GM19452 (cell line): ENCODE measurements around the gene RAB3D.
"Not testable (repeated sequence)": the region's sequence is repeated elsewhere in the genome, so short reads cannot be mapped to it uniquely, and the experiment has no call there.

Experiments
- ATAC-seq: cut with Tn5 transposase; IDR thresholded peaks from one replicate; pipeline ENCODE4 v1.9.1; 2021; ENCODE audit not compliant: unreplicated experiment

Gene RAB3D

GRCh38 chr19:11367528-11367927, 28.1 kb upstream of the RAB3D start:
- no peak for ATAC-seq

DNA sequence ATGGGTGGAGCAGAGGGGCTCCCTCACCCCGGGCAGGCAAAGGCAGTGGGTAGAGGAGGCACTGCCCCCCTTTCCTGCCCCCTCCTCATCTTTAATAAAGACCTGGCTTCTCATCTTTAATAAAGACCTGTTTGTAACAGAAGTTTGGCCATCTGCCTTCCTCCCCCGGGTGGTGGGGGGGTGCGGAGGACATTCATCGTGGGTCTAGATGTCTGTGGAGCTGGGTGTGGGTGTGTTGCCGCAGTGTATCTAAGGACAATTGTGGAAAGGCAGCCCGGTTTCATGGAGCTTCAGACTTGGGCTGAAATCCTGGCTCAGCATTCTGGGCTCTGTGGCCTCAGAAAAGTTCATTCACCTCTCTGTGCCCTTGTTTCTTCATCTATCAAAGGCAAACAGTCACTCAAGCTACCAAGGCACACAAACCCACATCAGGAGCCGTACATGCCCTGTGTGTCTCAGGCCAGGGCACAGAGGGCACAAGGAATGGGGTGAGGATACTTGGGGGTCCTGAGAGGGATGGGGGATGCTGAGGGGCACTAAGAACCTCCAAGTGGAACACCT, 26.2 kb upstream of the RAB3D start:
- ATAC-seq = no peak

DNA sequence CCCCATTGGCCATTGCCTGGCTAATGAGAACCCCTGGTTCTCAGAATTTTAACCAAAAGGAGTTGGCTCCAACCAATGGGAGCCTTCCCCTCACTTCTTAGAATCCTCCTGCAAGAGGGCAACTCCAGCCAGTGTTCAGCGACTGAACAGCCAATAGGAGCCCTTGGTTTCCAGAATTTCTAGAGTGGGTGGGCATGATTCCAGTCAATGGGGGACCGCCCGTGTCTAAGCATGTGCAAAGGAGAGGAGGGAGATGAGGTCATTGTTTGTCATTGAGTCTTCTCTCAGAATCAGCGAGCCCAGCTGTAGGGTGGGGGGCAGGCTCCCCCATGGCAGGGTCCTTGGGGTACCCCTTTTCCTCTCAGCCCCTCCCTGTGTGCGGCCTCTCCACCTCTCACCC, 25.5 kb upstream of the RAB3D start:
- no peak for ATAC-seq

DNA sequence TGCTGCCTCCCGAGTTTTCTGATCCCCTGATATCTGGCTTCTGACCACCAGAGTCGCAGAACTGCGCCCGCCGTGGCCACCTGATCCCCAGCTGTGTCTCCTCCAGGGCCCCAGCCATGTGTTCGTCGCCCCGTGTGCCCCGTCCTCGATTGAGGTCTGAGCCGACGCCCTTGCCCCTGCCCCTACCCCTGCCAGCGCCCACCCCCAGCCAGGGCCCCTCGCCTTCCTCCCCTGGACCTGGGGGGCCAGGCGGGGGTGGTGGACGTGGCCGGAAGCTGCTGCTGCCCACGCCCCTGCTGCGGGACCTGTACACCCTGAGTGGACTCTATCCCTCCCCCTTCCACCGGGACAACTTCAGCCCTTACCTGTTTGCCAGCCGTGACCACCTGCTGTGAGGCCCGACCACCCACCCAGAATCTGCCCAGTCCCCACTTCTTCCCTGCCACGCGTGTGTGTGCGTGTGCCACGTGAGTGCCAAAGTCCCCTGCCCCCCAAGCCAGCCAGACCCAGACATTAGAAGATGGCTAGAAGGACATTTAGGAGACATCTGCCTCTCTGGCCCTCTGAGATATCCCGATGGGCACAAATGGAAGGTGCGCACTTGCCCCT, 24.9 kb upstream of the RAB3D start:
- ATAC-seq = no peak

- no peak for ATAC-seq
These were observed 24.4 kb upstream of the RAB3D start for GRCh38 chr19:11363881-11364280.

- no peak for ATAC-seq
These were observed 22.6 kb upstream of the RAB3D start for GRCh38 chr19:11361771-11362731.

GRCh38 chr19:11361037-11361770, 21.7 kb upstream of the RAB3D start:
- ATAC-seq = no peak

DNA sequence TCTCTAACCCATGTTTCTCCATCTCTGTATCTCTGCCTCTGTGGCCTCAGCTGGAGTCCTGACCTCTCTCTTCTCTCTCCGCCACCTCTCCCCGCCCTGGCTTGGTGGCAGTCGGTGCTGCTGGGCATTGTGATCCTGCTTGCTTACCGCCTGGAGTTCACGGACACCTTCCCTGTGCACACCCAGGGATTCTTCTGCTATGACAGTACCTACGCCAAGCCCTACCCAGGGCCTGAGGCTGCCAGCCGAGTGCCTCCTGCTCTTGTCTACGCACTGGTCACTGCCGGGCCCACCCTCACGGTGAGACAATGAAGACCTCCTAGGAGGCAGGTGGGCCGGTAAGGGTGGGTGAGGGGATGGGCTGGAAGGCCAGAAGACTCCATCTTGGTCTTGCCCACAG, 20.0 kb upstream of the RAB3D start:
- ATAC-seq = no peak

DNA sequence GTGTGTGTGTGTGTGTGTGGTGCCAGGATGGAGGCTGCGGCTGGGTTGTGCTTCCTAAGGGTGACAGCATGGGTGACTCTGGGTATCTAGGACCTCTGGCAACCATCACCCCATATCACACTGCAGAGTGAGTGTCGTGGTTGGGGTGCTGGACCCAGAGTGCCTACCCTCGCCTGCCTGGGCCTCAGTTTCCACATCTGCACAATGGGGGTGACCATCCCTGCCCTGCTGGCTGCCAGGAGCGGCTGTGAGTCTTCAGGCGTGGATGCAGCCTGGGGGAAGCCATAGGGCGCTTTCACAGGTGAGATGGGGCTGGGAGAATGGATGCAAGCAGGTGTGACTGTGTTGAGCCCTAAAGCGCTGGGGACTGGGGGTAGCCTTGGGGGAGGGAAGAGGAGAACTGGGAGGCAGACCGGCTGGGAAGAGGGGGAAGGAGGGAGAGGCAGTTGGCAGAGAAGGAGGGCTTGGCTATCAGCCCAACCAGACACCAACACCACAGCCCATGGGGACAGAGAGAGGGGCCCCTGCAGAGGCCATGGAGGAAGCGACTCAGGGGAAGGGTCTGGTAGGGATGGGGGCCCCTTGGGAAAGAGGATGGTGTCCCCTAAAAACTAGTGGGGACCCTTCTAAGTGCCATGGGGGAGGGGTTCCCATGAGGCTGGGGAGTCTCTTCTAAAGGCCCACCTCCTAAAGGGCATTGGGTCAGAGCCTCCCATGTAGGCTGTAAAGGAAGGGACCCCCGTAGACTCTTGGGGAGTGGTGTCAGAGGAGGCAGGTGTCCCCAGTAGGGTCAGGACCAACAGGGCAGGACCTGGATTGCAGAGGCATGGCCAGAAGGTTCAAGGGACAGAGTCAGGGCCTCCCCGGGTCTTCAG, 17.5 kb upstream of the RAB3D start:
- ATAC-seq = no peak

DNA sequence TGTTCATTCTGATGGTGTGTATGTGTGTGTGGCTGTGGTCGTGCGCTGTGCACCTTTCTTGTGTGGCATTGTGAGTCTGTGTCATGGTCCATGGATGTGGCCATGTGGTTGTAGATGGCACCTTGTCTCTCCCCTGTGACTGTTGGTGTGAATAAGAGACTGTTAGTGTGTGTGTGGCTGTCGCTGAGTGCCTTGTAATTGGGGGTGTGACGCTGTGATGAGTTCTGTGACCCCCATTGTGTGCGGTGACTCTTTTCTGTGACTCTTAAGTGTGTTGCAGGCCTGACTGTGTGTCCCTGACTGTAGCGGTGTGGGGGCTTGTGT, 16.6 kb upstream of the RAB3D start:
- no peak for ATAC-seq

GRCh38 chr19:11355160-11356073, 16.0 kb upstream of the RAB3D start, which contains the start of gene PLPPR2:
PLPPR2 (plus strand) TSS chr19:11355432; CDS start chr19:11357674, 2,242 bp downstream.
- peak; percentile 60 for ATAC-seq

GRCh38 chr19:11354102-11354501, 14.6 kb upstream of the RAB3D start:
- ATAC-seq = not testable (repeated sequence)

- no peak for ATAC-seq
These were observed 9.7 kb upstream of the RAB3D start for GRCh38 chr19:11349171-11349570.

DNA sequence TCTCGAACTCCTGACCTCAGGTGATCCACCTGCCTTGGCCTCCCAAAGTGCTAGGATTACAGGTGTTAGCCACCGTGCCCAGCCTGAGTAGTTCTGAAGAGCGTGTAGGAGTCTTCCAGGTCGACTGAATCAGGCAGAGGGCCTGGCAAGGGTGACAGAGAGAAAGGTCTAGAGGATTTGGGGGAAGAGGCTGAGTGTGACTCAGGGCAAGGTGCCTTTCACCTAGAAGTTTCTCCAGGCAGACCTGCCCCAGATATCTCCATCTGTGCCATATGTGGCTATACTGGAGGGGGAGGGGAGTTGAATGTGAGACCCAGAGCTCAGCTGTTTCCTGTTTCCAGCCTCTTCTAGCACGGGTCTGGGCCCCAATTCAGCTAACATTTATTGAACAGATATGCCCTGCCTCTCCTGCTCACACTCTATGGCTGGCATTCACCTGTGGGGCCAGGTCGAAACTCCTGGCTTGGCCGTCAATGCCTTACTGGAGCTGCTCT, 8.1 kb upstream of the RAB3D start:
- no peak for ATAC-seq

- ATAC-seq = peak; percentile 87
These were observed 6.9 kb upstream of the RAB3D start, which contains the start of the genes CCDC159 and TMEM205 for GRCh38 chr19:11346104-11346940. CCDC159 (plus strand) TSS chr19:11346519; CDS start chr19:11346607, 88 bp downstream. TMEM205 (minus strand) TSS chr19:11346268; CDS start chr19:11345619, 649 bp downstream.

- no peak for ATAC-seq
These were observed 5.8 kb upstream of the RAB3D start for GRCh38 chr19:11345122-11345803.

GRCh38 chr19:11342429-11342828, 3.0 kb upstream of the RAB3D start:
- no peak for ATAC-seq

DNA sequence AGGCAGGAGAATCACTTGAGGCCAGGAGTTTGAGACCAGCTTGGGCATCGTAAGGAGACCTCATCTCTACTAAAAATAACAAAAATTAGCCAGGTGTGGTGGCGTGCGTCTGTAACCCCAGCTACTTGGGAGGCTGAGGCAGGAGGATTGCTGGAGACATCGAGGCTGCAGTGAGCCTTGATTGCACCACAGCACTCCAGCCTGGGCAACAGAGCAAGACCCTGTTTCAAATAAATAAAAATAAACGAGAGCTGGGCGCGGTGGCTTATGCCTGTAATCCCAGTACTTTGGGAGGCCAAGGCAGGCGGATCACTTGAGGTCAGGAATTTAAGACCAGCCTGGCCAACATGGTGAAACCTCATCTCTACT, 626 bp upstream of the RAB3D start:
- not testable (repeated sequence) for ATAC-seq
